Left forelimb (tissue), 1 donor: ENCODE measurements around the gene WDR75.
"Not testable (repeated sequence)": the region's sequence is repeated elsewhere in the genome, so short reads cannot be mapped to it uniquely, and the experiment has no call there.

Experiments
- DNase-seq: peaks from one replicate; pipeline ENCODE4 v3.0.0-alpha.2; 2018; ENCODE audit warnings: low spot score

Gene WDR75

GRCh38 chr2:189441709-189442074, 418 bp downstream of the WDR75 start:
- no peak for DNase-seq

- DNase-seq = no peak
These were observed 1.2 kb downstream of the WDR75 start for GRCh38 chr2:189442468-189442867.

- no peak for DNase-seq
These were observed 3.0 kb downstream of the WDR75 start for GRCh38 chr2:189444322-189444721.

- no peak for DNase-seq
These were observed 5.5 kb downstream of the WDR75 start for GRCh38 chr2:189446780-189447179.

- DNase-seq = no peak
These were observed 12.7 kb downstream of the WDR75 start for GRCh38 chr2:189454009-189454408.

GRCh38 chr2:189465076-189465475, 23.8 kb downstream of the WDR75 start:
- DNase-seq = no peak

GRCh38 chr2:189465478-189465877, 24.2 kb downstream of the WDR75 start:
- no peak for DNase-seq

- no peak for DNase-seq
These were observed 24.8 kb downstream of the WDR75 start for GRCh38 chr2:189466046-189466445.

- no peak for DNase-seq
These were observed 25.4 kb downstream of the WDR75 start for GRCh38 chr2:189466656-189467055.

- no peak for DNase-seq
These were observed 25.9 kb downstream of the WDR75 start for GRCh38 chr2:189467160-189467559.

GRCh38 chr2:189467593-189467992, 26.3 kb downstream of the WDR75 start:
- DNase-seq = no peak

GRCh38 chr2:189474526-189474925, 33.3 kb downstream of the WDR75 start:
- DNase-seq = no peak

GRCh38 chr2:189477756-189478155, 36.5 kb downstream of the WDR75 start:
- no peak for DNase-seq

- DNase-seq = not testable (repeated sequence)
These were observed 37.0 kb downstream of the WDR75 start for GRCh38 chr2:189478289-189478688.

GRCh38 chr2:189481071-189481470, 39.8 kb downstream of the WDR75 start:
- DNase-seq = no peak

- no peak for DNase-seq
These were observed 42.3 kb downstream of the WDR75 start for GRCh38 chr2:189483571-189483970.

GRCh38 chr2:189483980-189484740, 42.9 kb downstream of the WDR75 start:
- no peak for DNase-seq

GRCh38 chr2:189485146-189485545, 43.9 kb downstream of the WDR75 start:
- no peak for DNase-seq

GRCh38 chr2:189486237-189486770, 45.0 kb downstream of the WDR75 start:
- DNase-seq = no peak

GRCh38 chr2:189487283-189488007, 46.2 kb downstream of the WDR75 start:
- no peak for DNase-seq

- no peak for DNase-seq
These were observed 46.7 kb downstream of the WDR75 start for GRCh38 chr2:189488008-189488310.

- DNase-seq = no peak
These were observed 51.2 kb downstream of the WDR75 start for GRCh38 chr2:189492451-189492850.

- no peak for DNase-seq
These were observed 56.9 kb downstream of the WDR75 start for GRCh38 chr2:189498205-189498604.

GRCh38 chr2:189499137-189499536, 57.9 kb downstream of the WDR75 start:
- DNase-seq = no peak
